NCI-H1105 treated with DMSO at 0.1 percent for 48 hours (cell line): Measurements from ENCODE around the gene EHBP1.
"Not testable (repeated sequence)": the region's sequence is repeated elsewhere in the genome, so short reads cannot be mapped to it uniquely, and the experiment has no call there.

Experiments
- DNase-seq: peaks from one replicate; lab custom pipeline; 2025; lab: John Stamatoyannopoulos, UW

The EHBP1 gene

DNA sequence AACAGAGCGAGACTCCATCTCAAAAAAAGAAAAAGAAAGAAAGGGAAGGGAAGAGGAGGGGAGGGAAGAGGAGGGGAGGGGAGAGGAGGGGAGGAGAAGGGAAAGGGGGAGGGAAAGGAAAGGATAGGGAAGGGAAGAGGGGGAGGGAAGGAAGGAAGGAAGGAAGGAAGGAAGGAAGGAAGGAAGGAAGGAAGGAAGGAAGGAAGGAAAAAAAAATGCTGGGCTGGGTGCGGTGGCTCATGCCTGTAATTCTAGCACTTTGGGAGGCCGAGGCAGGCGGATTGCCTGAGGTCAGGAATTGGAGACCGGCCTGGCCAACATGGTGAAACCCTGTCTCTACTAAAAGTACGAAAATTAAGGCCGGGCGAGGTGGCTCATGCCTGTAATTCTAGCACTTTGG is 314.2 kb downstream of the EHBP1 start:
- not testable (repeated sequence) for DNase-seq

DNA sequence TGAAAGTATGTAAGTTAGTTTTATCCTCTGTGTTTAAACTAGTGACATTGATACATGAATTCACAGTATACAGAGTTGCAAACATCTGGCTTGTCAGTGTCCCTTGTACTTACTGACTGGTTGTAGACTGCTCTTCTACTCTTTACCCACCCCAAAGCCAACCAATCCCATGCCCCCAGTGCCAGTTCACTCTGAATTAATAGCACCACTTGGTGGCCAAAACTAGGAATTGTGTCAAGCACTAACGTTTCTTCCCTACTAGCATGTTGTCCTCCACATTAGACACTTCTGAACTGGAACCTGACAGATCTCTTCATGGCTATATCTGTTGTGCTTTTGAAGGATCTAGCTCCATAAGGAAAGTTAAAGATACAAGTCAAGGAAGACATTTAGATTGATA is 317.9 kb downstream of the EHBP1 start:
- peak; percentile 4 for DNase-seq

DNA sequence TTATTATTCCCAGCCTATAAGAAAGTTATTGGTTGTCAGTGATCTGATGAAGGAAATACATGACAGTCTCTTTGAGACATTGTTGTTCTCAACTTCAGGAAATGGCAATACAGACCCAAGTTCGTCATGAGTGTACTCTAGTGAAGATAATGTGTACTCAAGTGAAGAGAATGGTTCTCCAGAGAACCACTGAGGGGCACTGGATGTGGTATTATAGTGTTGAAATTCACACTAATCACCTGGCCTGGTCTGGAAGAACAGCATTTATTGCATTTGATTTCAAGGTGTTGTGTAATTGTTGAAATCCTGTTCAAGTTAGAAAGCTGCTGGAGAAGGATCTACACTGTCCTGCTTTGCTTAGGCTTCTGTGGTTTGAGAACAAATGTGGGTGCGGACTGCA is 321.7 kb downstream of the EHBP1 start:
- no peak for DNase-seq

DNA sequence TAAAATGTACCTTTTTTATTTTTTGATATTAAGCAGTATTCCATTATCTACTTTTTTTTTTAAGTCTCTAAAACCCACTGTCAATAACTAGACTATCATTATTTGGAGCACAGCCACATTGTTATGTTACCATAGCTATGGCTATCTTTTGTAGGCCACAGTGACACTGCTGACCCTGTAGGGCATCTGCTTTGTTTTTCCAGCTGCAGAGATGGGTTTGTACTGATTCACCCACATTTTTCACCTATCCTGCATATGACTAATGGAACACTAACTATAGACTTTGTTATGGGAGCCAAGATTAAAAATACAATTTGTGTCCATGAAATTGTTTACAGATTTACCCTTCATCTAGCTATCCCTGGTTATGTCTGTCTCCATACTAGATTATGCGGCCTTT is 323.5 kb downstream of the EHBP1 start:
- DNase-seq = no peak

DNA sequence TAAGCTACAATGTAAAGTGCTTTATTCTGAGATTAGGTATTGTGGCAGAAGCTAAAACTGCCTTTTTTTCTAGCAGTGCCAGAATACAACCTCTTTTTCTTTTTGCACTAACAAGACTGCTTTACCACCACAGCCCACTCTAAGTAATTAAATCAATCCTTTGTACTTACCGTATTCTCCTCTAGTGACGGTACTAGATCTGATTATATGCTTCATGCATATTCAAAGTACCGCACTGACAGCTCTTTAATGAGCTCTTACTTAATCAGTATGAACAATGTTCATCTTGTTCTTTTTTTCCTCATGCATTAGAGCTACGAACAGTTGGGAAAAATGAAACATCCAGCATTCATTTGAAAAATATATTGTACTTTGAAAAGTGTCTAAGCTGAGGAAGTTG is 329.0 kb downstream of the EHBP1 start:
- no peak for DNase-seq

DNA sequence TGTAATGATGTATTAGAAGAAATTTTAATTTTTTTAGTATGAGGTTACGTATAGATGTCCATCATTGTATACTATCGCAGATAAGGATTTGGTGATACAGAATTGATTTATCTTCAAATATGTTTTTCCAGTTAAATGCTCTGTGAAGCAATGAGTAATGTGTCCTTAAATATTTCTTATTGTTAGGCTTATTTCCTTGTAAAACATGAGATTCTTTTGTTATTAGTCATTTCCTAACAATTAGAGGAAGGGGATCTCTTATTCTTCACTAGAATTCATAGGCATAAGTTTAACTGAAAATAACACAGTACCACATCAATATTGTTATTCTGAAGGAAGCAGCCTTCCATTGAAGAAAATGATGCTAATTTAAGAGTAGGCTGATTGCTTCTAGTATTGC is 329.7 kb downstream of the EHBP1 start:
- no peak for DNase-seq

DNA sequence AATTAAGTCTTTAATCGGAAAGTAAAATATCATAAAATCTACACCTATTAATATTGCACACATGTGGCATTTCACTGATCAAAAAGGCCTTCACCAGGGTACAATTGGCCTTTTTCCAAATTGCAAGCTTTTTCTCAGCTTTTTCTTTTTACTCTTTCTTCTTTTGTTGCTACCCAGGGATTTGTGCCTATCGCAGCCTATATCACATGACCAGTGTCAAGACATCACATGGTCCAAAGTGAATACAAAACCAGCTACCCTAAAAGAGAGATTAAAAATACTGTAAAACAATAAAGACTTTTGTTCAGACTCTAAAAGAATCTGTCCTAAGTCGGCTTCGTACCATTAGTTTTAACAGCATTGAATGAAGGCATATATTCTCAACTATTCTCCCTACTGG is 330.1 kb downstream of the EHBP1 start:
- no peak for DNase-seq

DNA sequence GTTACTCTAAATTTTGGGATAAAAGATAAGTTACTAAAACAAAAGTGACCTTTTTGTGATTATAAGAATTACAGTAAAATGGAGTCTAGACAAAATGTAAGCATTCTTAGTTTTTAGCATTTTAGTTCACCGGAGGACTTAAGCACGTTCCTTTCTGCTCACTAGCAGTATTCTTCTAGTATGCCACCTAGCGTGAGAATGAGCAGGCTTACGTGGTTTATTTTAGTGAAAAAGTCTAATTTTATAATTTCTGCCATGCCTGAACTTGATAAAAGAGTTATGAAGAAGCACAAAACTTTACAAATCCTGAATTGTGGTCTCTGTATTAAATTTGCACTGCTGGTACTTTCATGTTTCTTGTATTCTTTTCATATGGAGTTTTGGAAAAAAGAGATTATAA is 332.5 kb downstream of the EHBP1 start:
- DNase-seq = no peak

DNA sequence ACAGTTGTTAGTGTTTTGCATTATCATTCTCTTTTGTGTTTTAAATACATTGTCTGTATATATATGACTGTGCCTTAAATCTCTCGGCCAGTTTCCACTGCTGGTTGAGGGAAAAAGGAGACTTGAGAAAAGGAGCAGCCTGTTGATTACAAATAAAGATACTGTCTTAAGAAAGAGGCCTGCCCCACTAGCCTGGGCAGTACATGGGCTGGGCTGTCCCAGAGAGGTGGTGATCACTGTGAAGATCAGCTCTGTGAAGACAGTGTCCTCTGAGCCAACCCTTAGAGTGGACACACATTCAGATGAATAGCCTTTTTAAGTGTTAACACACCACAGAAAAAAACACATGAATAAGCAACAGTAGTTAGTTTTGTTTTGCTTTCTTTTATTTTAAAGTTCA is 335.1 kb downstream of the EHBP1 start:
- no peak for DNase-seq

DNA sequence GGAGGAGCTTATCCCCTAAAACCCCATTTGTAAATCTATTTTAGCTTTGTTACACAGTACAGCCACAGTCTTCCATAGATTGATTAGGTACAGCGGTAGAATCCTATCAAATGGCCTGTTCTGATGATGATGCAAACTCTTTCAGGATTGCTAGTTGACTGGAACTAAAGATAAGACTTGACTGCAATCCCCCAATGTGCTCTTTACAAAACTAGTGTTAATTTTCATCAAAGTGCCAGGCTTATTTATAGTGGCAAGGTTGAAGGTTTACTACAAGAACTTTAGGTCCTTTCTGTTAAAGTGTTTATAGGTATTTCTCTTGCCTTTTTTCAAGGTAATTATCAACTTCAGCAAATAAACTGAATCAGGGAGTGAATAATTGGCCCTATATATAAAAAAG is 336.1 kb downstream of the EHBP1 start:
- DNase-seq = no peak

DNA sequence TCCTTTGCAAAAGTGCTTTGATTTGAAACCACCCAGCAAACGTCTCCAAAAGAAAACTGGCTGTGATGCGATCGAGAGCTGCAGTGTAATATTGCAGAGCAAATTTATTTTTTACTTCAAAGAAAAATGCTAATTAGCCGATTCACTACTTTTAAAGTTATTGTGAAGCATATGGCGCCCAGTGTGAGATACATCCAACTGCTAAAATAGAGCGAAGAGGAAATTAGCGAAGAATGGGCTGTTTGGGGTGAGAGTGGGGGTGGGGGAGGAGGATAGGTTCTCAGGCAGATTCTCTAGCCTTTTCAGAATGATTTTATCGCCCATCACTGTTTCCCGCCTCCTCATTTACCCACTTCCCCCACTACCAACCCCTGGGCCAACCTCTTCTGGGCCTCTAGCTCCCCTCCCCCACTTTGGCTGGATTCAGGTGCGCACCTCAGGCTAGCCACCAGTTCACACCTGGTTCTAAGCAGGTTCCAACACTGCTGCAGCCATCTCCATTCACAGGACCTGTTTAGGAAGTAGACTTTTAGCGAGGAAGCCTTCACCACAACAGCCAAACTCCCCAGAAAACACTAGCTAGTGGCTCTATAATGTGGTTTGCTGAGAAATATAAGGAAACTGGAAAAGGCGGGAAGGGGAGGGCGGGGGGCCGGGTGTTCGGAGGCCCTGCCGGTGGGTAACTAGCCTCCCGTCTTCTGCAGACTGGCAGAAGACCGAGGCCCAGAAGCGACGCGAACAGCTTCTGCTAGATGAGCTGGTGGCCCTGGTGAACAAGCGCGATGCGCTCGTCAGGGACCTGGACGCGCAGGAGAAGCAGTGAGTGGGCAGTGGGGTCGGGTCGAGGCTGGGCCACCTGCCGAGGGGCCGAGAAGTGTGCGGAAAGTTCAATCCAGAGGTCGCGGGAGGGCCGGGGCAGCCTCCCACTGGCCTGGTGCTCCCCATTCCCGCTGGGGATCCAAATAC is 339.1 kb downstream of the EHBP1 start:
- no peak for DNase-seq

DNA sequence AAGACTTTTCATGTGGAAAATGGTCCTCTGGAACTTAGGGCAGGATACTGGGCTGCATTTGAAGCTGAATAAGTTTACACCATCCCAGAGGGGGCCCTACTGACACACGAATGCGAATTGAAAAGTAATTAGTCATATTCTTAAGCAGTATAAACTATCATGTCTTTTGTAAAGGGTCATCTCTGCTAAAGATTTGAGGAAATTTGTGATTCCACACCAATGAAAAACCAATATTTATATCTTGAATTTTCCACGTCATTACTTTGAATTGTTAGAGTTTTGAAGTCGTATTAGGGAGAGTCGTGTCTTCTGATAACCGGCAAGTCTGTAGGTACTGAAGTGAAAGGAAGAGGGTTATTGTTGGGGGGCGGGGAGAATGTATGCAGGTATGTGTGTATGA is 341.0 kb downstream of the EHBP1 start:
- no peak for DNase-seq

DNA sequence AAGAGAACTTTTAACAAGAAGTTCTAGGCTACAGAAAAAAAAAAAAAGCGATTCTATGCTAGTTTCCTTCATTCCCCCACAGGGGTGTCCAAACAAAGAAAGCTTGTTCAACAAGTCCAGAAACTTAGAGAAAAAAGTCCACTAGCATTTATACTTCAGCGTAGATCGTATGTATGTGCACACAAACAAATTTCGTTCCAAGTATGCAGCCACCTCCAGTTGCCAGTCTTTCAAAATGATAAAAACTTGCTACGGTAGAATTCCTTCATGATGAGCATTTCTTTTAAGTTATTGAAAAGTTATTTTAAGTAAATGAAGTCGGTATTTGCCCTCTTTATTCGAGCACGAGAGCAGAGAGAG is 341.4 kb downstream of the EHBP1 start:
- no peak for DNase-seq

DNA sequence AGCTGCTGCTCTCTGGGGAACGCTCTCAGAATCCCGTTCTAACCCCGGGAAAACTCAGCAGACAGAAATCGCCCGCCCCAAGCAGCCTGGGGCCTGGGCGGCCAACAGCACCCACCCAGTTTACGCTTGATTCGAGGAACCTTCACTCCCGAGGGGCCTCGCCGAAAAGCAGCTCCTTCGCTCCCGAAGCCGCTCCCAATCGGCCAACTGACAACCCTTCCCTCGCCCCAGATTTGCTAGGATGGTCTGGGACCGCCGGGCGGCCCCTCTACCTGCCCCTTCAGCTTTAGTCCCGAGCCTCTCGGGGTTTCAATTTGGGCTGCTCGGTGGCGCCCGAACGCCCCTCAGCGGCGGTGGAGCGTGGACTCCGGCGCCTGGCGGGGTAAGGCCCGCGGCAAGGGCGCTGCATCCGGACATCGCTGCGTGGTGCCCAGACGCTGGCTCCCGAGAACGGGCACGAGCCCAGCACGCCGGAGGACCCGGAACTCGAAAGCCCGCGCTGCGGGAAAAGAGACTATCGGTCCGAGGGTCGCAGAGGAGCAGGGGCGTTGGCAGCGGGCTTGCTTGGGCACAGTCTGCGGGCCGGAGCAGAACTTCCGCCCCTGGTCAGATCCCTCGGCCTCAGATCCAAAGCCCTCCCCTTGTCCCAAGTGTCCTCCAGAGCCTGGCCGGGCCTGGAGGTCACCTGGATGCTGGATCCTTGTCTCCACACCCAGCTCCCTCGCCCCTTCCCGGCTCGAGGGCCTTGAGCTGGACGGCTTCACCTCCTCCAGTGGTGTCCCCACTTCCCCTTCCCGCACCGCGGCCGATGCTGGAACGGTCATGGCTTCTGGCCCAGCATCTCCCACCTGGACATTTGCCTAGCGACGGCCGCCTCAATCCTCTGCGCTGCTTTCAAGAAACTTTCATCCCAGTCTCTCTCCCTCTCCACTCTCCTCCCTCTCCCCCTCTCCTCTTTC is 342.1 kb downstream of the EHBP1 start:
- no peak for DNase-seq

DNA sequence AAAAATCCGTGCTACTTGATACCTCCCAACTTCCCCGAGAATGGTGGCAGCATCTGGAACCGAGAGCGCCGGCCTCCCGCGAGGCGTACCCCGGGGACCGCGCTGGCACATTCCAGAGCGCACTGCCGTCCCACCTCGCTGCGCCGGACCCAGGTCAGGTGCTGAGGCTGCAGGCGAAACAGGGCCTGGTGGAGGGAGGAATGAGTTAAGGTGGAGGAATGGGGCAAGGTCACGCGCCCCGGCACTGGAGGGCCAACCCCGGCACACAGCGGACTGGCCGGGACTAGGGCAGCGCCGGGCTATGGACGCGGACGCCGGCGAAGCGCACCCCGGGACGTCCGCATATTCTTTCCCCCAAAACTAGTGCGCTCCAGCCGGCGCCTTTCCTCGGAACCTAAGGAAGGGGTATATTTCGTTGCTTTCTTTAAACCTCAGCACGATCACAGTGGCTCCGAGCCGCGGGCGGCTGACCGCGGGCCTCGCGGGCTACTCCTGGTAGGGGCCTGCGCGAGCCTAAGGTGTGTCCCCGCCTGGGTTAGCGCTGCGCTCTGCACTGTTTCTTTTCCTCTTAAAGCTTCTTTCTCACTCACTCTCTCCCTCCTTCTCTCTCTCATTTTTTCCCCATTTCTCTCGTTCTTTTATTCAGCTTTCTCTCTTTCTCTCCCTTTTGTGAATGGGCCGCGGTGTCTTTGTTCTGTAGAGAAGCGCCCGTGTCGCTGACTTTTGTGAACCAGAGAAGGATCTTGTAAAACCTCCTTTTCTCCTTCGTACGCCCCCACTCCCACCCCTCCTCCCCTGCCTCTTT is 343.1 kb downstream of the EHBP1 start:
- DNase-seq = no peak

DNA sequence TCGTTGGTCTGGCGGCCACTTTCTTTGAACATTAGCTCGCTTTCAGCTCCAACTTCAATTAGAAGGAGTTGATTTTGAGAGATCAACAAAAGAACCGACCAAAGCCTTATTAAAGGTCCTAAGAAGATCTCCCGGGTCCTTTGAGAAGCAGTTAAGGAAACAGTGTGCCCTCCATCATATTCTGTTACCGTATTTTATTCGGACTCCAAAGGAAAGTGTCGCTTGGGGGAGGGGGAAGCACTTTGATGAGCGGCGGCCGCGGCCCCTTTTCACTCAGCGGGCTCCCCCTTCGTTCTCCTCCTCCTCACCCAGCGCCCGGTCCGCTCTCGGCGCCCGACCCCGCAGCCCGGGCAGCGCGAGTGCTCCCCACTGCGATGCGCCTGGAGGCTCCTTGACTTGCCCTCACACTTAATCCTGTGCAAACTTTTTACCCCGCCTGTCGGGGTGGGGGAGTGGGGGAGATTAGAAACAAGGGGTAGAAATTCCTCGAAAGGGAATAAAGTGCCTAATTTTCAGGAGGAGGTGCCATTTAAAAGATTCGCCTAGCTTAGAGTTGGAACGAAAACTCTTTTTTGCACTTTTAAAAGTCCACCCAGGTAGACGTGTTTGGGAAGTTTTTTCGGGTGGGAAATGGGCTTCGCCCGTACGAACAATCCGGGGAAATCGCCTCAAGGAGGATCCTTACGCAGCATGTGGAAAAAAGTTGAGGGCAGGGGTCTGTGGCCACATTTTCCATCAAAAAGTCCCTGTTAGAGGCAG is 343.9 kb downstream of the EHBP1 start:
- DNase-seq = peak; percentile 15

DNA sequence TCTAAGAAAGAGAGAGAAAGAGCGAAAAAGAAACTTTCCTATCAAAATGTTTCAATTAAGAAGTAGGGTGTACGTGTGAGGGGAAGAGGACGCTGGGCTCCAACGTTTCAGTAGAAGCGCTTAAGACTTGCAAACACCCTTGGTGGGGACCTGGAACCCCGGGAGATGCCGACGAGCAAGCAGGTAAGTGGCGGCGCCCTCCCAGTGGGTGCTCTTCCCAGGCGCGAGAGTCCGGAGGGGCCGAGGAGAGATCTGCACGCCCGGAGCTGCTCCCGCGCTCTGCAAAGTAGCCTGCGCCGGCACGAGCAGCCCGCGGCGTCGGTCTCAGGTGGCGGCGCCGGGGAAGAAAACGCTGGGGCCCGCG is 344.4 kb downstream of the EHBP1 start:
- peak; percentile 80 for DNase-seq

DNA sequence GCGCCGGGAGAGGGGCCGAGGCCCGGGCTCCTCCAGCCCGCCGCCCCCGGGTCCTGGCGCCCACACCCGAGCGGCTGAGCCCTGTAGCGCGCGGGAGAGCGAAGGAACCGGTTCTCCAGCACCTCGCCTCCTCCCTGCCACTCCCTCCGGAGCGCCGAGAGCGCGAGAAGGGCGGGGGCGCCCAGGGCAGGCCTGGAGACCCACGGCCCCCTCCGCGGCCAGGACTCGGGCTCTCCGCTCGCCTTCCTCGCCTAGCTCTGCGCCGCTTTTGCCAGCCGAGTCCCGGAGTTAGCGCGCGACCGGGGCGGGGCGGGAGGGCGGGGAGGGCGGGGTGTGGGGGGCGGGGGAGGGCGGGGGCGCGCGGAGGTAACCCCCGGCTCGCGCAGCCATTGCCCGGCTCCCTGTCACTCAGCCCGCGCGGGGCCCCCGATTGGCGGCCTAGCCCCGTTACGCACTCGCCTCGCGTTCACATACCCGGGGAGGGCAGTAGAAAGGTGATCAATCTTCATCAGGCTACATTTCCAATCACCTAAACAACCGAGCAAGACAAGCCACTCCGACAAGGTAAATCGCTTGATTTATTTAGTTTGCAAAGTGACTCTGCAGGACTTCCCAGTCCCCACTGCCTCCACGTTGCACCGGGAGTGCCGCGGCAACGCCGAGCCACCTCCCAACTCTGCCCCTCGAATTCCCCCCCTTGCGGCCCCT is 345.0 kb downstream of the EHBP1 start, which contains the start of gene OTX1:
TSS of gene OTX1 (plus strand) at position 497 of the 708 bp plus-strand sequence. CDS start 2,161 bp downstream, outside the sequence.
- peak; percentile 85 for DNase-seq

DNA sequence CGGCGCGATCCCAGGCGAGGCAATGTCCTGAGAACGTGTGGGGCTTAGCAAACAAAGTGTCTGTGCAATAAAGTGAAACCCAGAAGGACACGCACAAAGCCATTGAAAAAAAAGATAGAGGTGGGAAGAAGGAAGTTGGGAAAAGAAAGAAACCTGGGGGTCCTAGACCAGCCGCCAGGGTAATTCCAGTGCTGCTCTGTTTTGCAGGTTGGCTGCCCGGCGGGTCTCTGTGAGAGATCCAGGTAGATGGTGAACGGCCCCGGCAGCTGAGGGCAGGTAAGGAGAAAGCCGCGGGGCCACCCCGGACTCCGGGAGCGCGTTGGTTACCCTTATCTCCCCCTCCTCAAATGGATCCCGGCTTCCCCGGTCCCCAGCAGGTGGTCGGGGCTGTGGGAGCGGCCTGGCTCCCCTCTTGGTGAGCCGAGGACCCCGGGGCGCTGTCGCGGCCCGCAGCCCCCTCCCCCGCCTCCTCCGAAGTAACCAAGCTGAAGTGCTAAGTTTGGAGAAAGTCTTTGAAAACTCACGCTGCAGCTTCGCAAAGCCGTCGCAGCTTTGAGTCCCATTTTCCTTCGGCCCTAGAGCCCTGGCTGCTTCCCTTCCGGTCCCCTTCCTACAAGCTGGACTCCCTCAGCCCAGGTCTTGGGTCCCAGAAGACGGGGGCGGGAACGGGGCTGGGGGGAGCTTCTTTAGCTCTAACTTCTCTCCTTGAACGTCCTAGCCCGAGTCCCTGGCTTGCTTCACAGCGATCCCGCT is 345.7 kb downstream of the EHBP1 start:
- DNase-seq = no peak

DNA sequence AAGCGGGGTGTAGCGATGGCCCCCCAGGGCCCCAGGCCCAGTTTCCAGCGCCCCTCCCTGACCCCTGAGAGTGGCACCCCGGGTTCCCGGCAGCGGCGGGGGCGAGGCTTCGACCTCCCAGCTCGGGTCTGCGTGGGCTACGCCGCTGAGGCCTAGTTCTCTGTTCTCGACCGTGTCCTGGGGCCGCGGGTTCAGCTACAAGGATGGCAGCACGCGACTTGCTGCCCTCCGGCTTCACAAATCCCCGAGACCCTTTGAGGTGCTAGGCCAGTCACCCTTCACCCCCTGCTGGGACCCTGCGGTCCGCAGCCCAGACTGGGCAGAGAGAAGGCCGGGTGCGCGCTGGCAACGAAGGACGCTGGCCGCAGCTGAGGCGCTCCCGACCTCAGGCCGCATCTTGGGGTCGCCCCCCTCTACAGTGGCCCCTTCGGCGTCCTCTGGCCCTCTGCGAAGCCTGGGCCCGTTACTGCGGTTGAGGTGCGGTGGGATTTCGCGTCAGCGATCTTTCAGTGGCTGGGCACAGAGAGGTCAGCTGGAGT is 346.4 kb downstream of the EHBP1 start:
- DNase-seq = no peak
